A673 (cell line): Measurements from ENCODE around the gene CDH15.

Source experiments
- EZH2 ChIP-seq: fragments of 200-600 bp; sonication (generic); IDR thresholded peaks from 2 replicates; pipeline ENCODE4 v1.6.1; 2017; ENCODE audit warnings: borderline replicate concordance, low read depth, mild to moderate bottlenecking, mixed read lengths, antibody characterized with exemption, low read length; ENCODE audit not compliant: poor library complexity, severe bottlenecking
- TF ChIP-seq, protein P1 (sequence below): fragments of 300-800, 200-600 bp; sonication (generic); conservative IDR thresholded peaks from 2 replicates; pipeline ENCODE4 v1.5.1; 2017; ENCODE audit warnings: low read depth, mild to moderate bottlenecking, antibody characterized with exemption, low read length, moderate library complexity, mixed read lengths

GRCh38 chr16:89155851-89156739 is 15.5 kb upstream of the CDH15 start:
- TF ChIP-seq, protein P1, sequence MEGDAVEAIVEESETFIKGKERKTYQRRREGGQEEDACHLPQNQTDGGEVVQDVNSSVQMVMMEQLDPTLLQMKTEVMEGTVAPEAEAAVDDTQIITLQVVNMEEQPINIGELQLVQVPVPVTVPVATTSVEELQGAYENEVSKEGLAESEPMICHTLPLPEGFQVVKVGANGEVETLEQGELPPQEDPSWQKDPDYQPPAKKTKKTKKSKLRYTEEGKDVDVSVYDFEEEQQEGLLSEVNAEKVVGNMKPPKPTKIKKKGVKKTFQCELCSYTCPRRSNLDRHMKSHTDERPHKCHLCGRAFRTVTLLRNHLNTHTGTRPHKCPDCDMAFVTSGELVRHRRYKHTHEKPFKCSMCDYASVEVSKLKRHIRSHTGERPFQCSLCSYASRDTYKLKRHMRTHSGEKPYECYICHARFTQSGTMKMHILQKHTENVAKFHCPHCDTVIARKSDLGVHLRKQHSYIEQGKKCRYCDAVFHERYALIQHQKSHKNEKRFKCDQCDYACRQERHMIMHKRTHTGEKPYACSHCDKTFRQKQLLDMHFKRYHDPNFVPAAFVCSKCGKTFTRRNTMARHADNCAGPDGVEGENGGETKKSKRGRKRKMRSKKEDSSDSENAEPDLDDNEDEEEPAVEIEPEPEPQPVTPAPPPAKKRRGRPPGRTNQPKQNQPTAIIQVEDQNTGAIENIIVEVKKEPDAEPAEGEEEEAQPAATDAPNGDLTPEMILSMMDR: no peak
- no peak for TF ChIP-seq EZH2
